HepG2 (cell line): Measurements from ENCODE around the gene EXOC6B. TPM values are rescaled to one million over a fixed set of nuclear protein-coding genes. Genes with fewer than 3 reads are reported as not detected.

ENCODE experiments used
- ATAC-seq: fragments of 200-7000 bp; cut with Tn5 transposase; 3 replicates; pipeline ENCODE4 v1.9.1; 2020; ENCODE audit warnings: mild to moderate bottlenecking, moderate library complexity
- BruUV-seq: library from RNA; stranded (reverse); fragments of 400-500 nt; replicated peaks from 2 replicates; lab custom pipeline; 2021; lab: Mats Ljungman, UMichigan
- CTCF ChIA-PET: fragments of 300-600 bp; formaldehyde crosslinking; extraction: SDS; loops from one replicate; lab custom pipeline; 2021; ENCODE audit warnings: low total read pairs, inconsistent platforms, low intra/inter-chr PET ratio; lab: Yijun Ruan, JAX
- POLR2A ChIA-PET: fragments of 350-600 bp; sonication (Branson Sonifier 250); formaldehyde crosslinking; loops from one replicate; lab custom pipeline; 2020; ENCODE audit warnings: antibody characterized with exemption, inconsistent platforms; lab: Yijun Ruan, JAX
- DNase-seq: peaks from one replicate; pipeline ENCODE4 v3.0.0-alpha.2; 2015; ENCODE audit warnings: low spot score
- FAIRE-seq: peaks from 3 replicates; lab custom pipeline; 2011; peaks lifted over from hg19 to GRCh38; lab: Jason Lieb, UNC
- H2AFZ ChIP-seq: one replicate; pipeline ENCODE4 v1.6.1; 2011; ENCODE audit warnings: low read length, inconsistent platforms
- H3K27ac ChIP-seq: fragments of 300-600 bp; 3 replicates; pipeline ENCODE4 v1.8.0; 2011; ENCODE audit warnings: mixed run types, mild to moderate bottlenecking, mixed read lengths, low read length, inconsistent platforms; ENCODE audit not compliant: insufficient read depth; ENCODE audit errors: extremely low read length
- H3K27me3 ChIP-seq, 2 experiments: fragments of 200-600 bp in 1 of 2; 2 replicates in 1 of 2; 3 replicates in 1 of 2; pipeline versions ENCODE4 v1.6.0 to v1.8.0; 2011; ENCODE audit warnings: low read length in 2 of 2, mild to moderate bottlenecking in 2 of 2, moderate library complexity in 2 of 2, inconsistent platforms in 1 of 2; ENCODE audit not compliant: insufficient read depth in 2 of 2, control insufficient read depth in 1 of 2
- H3K36me3 ChIP-seq, 2 experiments: fragments of 200-600 bp in 1 of 2; replicated peaks in 1 of 2; 2 replicates in 1 of 2; 3 replicates in 1 of 2; pipeline versions ENCODE4 v1.5.1 to v1.8.0; 2011; ENCODE audit warnings: low read length in 2 of 2, inconsistent platforms in 1 of 2; ENCODE audit not compliant: insufficient read depth in 2 of 2, control insufficient read depth in 1 of 2
- H3K4me1 ChIP-seq: 2 replicates; pipeline ENCODE4 v1.5.1; 2012; ENCODE audit warnings: low read length, inconsistent platforms; ENCODE audit not compliant: insufficient read depth
- H3K4me2 ChIP-seq: 2 replicates; pipeline ENCODE4 v1.6.0; 2011; ENCODE audit warnings: low read depth, low read length, inconsistent platforms
- H3K4me3 ChIP-seq, 3 experiments: fragments of 200-600 bp in 1 of 3; sonication (generic), shearing (Covaris generic) in 1 of 3; replicated peaks in 1 of 3; 2 replicates each; pipeline ENCODE4 v1.5.1; 2011 to 2016; ENCODE audit warnings: low read length in 3 of 3, inconsistent platforms in 2 of 3, low read depth in 2 of 3, mild to moderate bottlenecking in 2 of 3, control low read depth in 1 of 3, mixed read lengths in 1 of 3; ENCODE audit not compliant: insufficient read depth in 1 of 3
- H3K79me2 ChIP-seq: one replicate; pipeline ENCODE4 v1.6.1; 2011; ENCODE audit warnings: low read length, inconsistent platforms; ENCODE audit not compliant: insufficient read depth
- H3K9ac ChIP-seq: 2 replicates; pipeline ENCODE4 v1.6.0; 2011; ENCODE audit warnings: mild to moderate bottlenecking, low read depth, low read length, inconsistent platforms; ENCODE audit not compliant: insufficient read depth
- H3K9me3 ChIP-seq: 2 replicates; pipeline ENCODE4 v1.5.1; 2012; ENCODE audit warnings: mild to moderate bottlenecking, low read length
- H4K20me1 ChIP-seq: 2 replicates; pipeline ENCODE4 v1.6.0; 2011; ENCODE audit warnings: inconsistent platforms, mild to moderate bottlenecking, low read length, moderate library complexity; ENCODE audit not compliant: insufficient read depth
- CEBPG ChIP-seq: IDR thresholded peaks from 2 replicates; pipeline ENCODE4 v1.6.1; 2016
- CREB1 ChIP-seq, 2 experiments: fragments of 450-650 bp in 1 of 2; IDR thresholded peaks; 2 replicates each; pipeline ENCODE4 v1.6.1; 2016 to 2017; ENCODE audit warnings: control low read depth in 1 of 2, mild to moderate bottlenecking in 1 of 2, missing compliant biosample characterization in 1 of 2, missing genetic modification characterization in 1 of 2
- FOXC1 ChIP-seq: sonication (generic); formaldehyde crosslinking; IDR thresholded peaks from 2 replicates; pipeline ENCODE4 v1.8.0; 2022; ENCODE audit warnings: mild to moderate bottlenecking, missing genetic modification reagents, borderline replicate concordance
- GABPB1 ChIP-seq: IDR thresholded peaks from 2 replicates; pipeline ENCODE4 v1.6.1; 2016; ENCODE audit warnings: mild to moderate bottlenecking, missing genetic modification reagents, moderate library complexity, missing compliant biosample characterization
- GLMP ChIP-seq: sonication (generic); formaldehyde crosslinking; IDR thresholded peaks from 2 replicates; pipeline ENCODE4 v1.9.0; 2021; ENCODE audit warnings: missing genetic modification reagents, mild to moderate bottlenecking, borderline replicate concordance
- GZF1 ChIP-seq: sonication (generic); formaldehyde crosslinking; IDR thresholded peaks from 2 replicates; pipeline ENCODE4 v1.5.1; 2020; ENCODE audit warnings: mild to moderate bottlenecking, missing genetic modification reagents
- TGIF2 ChIP-seq: IDR thresholded peaks from 2 replicates; pipeline ENCODE4 v1.6.1; 2016; ENCODE audit warnings: control low read depth, missing compliant biosample characterization
- ZBTB26 ChIP-seq: IDR thresholded peaks from 2 replicates; pipeline ENCODE4 v1.6.1; 2016; ENCODE audit warnings: missing compliant biosample characterization, missing genetic modification reagents, borderline replicate concordance
- ZNF24 ChIP-seq: fragments of 450-650 bp; IDR thresholded peaks from 2 replicates; pipeline ENCODE4 v1.6.1; 2017; ENCODE audit warnings: antibody characterized with exemption, mild to moderate bottlenecking
- ZNF672 ChIP-seq: sonication (generic); formaldehyde crosslinking; IDR thresholded peaks from 2 replicates; pipeline ENCODE4 v1.8.1; 2022; ENCODE audit warnings: missing genetic modification reagents
- ZNF766 ChIP-seq: sonication (generic); formaldehyde crosslinking; IDR thresholded peaks from 2 replicates; pipeline ENCODE4 v1.5.0; 2020; ENCODE audit warnings: missing genetic modification reagents, borderline replicate concordance
- ZNF784 ChIP-seq: sonication (generic); formaldehyde crosslinking; IDR thresholded peaks from 2 replicates; pipeline ENCODE4 v1.5.1; 2020; ENCODE audit warnings: missing genetic modification reagents, mild to moderate bottlenecking, borderline replicate concordance
- WGBS: methylation state at CpG from one replicate; pipeline ENCODE4 v1.1.6; 2017; ENCODE audit warnings: low lambda C conversion rate; 5-methylcytosine and 5-hydroxymethylcytosine counted together
- in situ Hi-C: cut with HindIII; loops from 2 replicates; pipeline ENCODE4 v1.10.0; 2017; ENCODE audit warnings: low pct_unique_long_range_greater_than_20kb; ENCODE audit not compliant: extremely low pct_ligation_motif_present
- intact Hi-C: fragments of 100-400 bp; cut with micrococcal nuclease; formaldehyde crosslinking; loops from one replicate; pipeline ENCODE4 v1.10.0; 2022; ENCODE audit not compliant: unreplicated experiment
- polyA plus RNA-seq, 8 experiments: library from polyadenylated mRNA; depleted of rRNA in 3 of 8; stranded (reverse) in 7 of 8; unstranded in 1 of 8; fragments of >200 nt; fragmentation: Illumina TruSeq in 4 of 8; extraction: Trizol in 4 of 8; gene quantifications; 2 replicates each; pipeline versions ENCODE4 v1.2.1 to v1.2.3, GENCODE V29; 2011 to 2016; ENCODE audit warnings: low read depth in 4 of 8, missing spikeins in 1 of 8, mixed read lengths in 1 of 8; ENCODE audit not compliant: insufficient read depth in 1 of 8
- total RNA-seq, 5 experiments: library from RNA; depleted of rRNA; stranded (reverse); fragments of >200 nt; fragmentation: Illumina TruSeq; extraction: Trizol; gene quantifications; 2 replicates each; pipeline ENCODE4 v1.2.3, GENCODE V29; 2016; ENCODE audit warnings: low read depth in 1 of 5
- TF ChIP-seq, protein P1 (sequence below): sonication (generic); formaldehyde crosslinking; IDR thresholded peaks from 2 replicates; pipeline ENCODE4 v1.4.0; 2020; ENCODE audit warnings: mild to moderate bottlenecking, missing genetic modification reagents
- TF ChIP-seq, protein P2 (sequence below): sonication (generic); formaldehyde crosslinking; IDR thresholded peaks from 2 replicates; pipeline ENCODE4 v1.9.0; 2021; ENCODE audit warnings: mild to moderate bottlenecking, missing genetic modification reagents

Gene EXOC6B
- total and polyA plus RNA-seq, 2 of the 13 experiments (the other 11 are each of a cell fraction or from before 2014, with no cell fraction given): 9.1 to 15.9 TPM

DNA sequence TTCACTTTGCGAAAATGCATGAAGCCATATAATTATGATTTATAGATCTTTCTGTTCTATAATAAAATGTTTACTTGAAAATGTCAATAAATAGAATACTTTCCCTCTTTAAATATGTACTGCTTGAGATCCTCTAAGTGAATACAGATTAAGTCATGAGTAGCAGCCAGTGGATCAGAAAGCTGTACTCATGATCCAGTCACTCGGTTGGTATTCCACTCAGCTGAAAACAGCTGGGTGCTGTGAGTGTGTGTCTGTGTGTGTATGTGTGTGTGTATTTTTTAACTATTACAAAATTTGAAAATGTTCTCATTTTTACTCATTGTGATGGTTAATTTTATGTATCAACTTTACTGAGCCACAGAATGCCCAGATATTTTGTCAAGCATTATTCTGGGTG is 536.5 kb downstream of the EXOC6B start:
- H3K9ac ChIP-seq: no peak overlapping the region
- CTCF ChIA-PET: no interaction called here
- FAIRE-seq: no peak
- no peaks in the 10 kb centered on the region for H3K27me3 ChIP-seq
- in situ Hi-C loops: no loop called here
- 89% methylated on average over 2 of the region's 2 CpGs for WGBS
- POLR2A ChIA-PET: no interaction called here
- no peaks in the 10 kb centered on the region for H4K20me1 ChIP-seq
- no peak for ATAC-seq
- intact Hi-C loops: no loop called here
- BruUV-seq: no TSS peak
- no peak for DNase-seq
- H3K4me3 ChIP-seq: no peak overlapping the region
- no peak overlapping the region for H3K4me2 ChIP-seq
- no peaks in the 10 kb centered on the region for H3K36me3 ChIP-seq
- no peak overlapping the region for H3K27ac ChIP-seq
- no peaks in the 10 kb centered on the region for H3K79me2 ChIP-seq
- H3K4me1 ChIP-seq: no peaks in the 10 kb centered on the region
- no peak overlapping the region for H2AFZ ChIP-seq
- no peaks in the 10 kb centered on the region for H3K9me3 ChIP-seq
- TF ChIP-seq ZBTB26 (CRISPR knock-in tag) (no peak), GLMP (CRISPR knock-in tag) (no peak), ZNF672 (no peak), CREB1 (IDR thresholded peaks at IDR 0.05) (no peak), CREB1 (CRISPR knock-in tag; IDR thresholded peaks at IDR 0.05) (no peak), ZNF24 (no peak), CEBPG (CRISPR knock-in tag) (no peak), GZF1 (CRISPR knock-in tag) (no peak), FOXC1 (CRISPR knock-in tag) (no peak), ZNF784 (CRISPR knock-in tag) (no peak), ZNF766 (no peak), GABPB1 (CRISPR knock-in tag) (no peak), TGIF2 (CRISPR knock-in tag) (no peak)
- TF ChIP-seq, protein P1, sequence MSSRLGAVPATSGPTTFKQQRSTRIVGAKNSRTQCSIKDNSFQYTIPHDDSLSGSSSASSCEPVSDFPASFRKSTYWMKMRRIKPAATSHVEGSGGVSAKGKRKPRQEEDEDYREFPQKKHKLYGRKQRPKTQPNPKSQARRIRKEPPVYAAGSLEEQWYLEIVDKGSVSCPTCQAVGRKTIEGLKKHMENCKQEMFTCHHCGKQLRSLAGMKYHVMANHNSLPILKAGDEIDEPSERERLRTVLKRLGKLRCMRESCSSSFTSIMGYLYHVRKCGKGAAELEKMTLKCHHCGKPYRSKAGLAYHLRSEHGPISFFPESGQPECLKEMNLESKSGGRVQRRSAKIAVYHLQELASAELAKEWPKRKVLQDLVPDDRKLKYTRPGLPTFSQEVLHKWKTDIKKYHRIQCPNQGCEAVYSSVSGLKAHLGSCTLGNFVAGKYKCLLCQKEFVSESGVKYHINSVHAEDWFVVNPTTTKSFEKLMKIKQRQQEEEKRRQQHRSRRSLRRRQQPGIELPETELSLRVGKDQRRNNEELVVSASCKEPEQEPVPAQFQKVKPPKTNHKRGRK (CRISPR knock-in tag): no peak
- TF ChIP-seq, protein P2, sequence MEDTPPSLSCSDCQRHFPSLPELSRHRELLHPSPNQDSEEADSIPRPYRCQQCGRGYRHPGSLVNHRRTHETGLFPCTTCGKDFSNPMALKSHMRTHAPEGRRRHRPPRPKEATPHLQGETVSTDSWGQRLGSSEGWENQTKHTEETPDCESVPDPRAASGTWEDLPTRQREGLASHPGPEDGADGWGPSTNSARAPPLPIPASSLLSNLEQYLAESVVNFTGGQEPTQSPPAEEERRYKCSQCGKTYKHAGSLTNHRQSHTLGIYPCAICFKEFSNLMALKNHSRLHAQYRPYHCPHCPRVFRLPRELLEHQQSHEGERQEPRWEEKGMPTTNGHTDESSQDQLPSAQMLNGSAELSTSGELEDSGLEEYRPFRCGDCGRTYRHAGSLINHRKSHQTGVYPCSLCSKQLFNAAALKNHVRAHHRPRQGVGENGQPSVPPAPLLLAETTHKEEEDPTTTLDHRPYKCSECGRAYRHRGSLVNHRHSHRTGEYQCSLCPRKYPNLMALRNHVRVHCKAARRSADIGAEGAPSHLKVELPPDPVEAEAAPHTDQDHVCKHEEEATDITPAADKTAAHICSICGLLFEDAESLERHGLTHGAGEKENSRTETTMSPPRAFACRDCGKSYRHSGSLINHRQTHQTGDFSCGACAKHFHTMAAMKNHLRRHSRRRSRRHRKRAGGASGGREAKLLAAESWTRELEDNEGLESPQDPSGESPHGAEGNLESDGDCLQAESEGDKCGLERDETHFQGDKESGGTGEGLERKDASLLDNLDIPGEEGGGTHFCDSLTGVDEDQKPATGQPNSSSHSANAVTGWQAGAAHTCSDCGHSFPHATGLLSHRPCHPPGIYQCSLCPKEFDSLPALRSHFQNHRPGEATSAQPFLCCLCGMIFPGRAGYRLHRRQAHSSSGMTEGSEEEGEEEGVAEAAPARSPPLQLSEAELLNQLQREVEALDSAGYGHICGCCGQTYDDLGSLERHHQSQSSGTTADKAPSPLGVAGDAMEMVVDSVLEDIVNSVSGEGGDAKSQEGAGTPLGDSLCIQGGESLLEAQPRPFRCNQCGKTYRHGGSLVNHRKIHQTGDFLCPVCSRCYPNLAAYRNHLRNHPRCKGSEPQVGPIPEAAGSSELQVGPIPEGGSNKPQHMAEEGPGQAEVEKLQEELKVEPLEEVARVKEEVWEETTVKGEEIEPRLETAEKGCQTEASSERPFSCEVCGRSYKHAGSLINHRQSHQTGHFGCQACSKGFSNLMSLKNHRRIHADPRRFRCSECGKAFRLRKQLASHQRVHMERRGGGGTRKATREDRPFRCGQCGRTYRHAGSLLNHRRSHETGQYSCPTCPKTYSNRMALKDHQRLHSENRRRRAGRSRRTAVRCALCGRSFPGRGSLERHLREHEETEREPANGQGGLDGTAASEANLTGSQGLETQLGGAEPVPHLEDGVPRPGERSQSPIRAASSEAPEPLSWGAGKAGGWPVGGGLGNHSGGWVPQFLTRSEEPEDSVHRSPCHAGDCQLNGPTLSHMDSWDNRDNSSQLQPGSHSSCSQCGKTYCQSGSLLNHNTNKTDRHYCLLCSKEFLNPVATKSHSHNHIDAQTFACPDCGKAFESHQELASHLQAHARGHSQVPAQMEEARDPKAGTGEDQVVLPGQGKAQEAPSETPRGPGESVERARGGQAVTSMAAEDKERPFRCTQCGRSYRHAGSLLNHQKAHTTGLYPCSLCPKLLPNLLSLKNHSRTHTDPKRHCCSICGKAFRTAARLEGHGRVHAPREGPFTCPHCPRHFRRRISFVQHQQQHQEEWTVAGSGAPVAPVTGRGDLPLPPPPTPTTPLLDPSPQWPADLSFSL: no peak
